Stomach (tissue), 4 donors: Measurements from ENCODE around the gene KIFAP3.

ENCODE experiments used
- EP300 ChIP-seq: sonication (generic); formaldehyde crosslinking; IDR thresholded peaks from one replicate; pipeline ENCODE4 v1.6.1; 2017; ENCODE audit warnings: antibody characterized with exemption
- POLR2A ChIP-seq, 4 donors: fragments of 450-650 bp; IDR thresholded peaks; one replicate each; pipeline ENCODE4 v1.6.1; 2016; ENCODE audit warnings: antibody characterized with exemption in 4 of 4, control low read depth in 2 of 4, mild to moderate bottlenecking in 1 of 4, moderate library complexity in 1 of 4
- POLR2AphosphoS5 ChIP-seq, 3 donors: sonication (generic); formaldehyde crosslinking; IDR thresholded peaks; one replicate each; pipeline ENCODE4 v1.6.1; 2016; ENCODE audit warnings: antibody characterized with exemption in 3 of 3
- TF ChIP-seq, protein P1 (sequence below), 7 experiments: fragments of 450-650 bp in 4 of 7; fragments of 200-600 bp in 3 of 7; sonication (generic) in 3 of 7; IDR thresholded peaks; one replicate each; pipeline ENCODE4 v1.5.1; 2016 to 2019; ENCODE audit warnings: antibody characterized with exemption in 7 of 7, control low read depth in 2 of 7, mild to moderate bottlenecking in 1 of 7

DNA sequence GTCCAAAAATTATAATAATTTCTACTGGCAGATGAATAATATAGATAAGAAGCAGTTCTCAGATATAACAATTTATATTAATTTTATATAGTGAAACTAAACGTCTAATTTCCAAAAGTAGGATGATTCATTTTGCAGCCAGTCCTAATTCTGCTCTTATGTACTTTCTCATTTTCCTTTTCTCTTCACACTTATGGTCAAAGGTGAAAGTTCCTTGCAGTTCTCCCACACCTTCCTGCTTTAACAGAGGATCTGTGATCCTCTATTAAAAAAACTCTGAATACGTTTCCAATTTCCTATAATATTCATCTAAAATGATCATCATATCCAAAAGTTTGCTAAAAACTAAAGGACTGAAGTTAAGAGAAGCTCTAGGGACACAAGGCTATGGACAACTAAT lies 78.5 kb downstream of the KIFAP3 start:
- TF ChIP-seq, protein P1, sequence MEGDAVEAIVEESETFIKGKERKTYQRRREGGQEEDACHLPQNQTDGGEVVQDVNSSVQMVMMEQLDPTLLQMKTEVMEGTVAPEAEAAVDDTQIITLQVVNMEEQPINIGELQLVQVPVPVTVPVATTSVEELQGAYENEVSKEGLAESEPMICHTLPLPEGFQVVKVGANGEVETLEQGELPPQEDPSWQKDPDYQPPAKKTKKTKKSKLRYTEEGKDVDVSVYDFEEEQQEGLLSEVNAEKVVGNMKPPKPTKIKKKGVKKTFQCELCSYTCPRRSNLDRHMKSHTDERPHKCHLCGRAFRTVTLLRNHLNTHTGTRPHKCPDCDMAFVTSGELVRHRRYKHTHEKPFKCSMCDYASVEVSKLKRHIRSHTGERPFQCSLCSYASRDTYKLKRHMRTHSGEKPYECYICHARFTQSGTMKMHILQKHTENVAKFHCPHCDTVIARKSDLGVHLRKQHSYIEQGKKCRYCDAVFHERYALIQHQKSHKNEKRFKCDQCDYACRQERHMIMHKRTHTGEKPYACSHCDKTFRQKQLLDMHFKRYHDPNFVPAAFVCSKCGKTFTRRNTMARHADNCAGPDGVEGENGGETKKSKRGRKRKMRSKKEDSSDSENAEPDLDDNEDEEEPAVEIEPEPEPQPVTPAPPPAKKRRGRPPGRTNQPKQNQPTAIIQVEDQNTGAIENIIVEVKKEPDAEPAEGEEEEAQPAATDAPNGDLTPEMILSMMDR (IDR thresholded peaks at IDR 0.05): no peak
- no peak for TF ChIP-seq POLR2A (IDR thresholded peaks at IDR 0.05)
- no peak for TF ChIP-seq POLR2AphosphoS5 (IDR thresholded peaks at IDR 0.05)
- TF ChIP-seq EP300: no peak
